Measurements from ENCODE around the gene ITGB5. TPM values are rescaled to one million over a fixed set of nuclear protein-coding genes. Genes with fewer than 3 reads are reported as not detected.

Gene ITGB5
- total RNA-seq, 6 experiments from 2014 or later: 61.3 to 125 (median 98.4) TPM

DNA sequence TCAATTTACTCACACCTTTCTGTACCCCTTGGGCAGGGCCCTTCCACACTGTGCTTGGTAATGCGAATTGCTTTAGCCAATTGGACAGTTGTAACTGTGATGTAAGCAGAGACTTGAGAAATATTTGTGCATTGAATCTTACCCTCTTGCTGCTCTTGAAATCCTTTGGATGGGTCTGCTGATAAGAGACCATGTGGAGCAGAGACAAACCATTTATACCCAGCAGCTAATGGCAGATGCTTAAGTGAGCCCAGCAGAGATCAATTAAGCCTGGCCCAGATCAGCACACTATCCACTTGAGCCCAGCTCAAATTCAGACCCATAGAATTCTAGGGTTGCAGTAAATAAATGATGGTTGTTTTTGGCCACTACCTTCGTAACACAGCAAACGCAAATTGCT lies 28.1 kb upstream of the ITGB5 start:
- intact Hi-C loops (cut with DNase I): no loop called here
- H3K4me1 ChIP-seq: peaks cover 0 to 7% (median 0%) of the 10 kb centered on the region in 4 donors
- ATAC-seq: no peak
- H3K9me3 ChIP-seq: no peaks in the 10 kb centered on the region
- H3K27ac ChIP-seq: no peak overlapping the region
- no peak for DNase-seq
- H3K27me3 ChIP-seq: no peaks in the 10 kb centered on the region
- H3K36me3 ChIP-seq: no peaks in the 10 kb centered on the region
- no peak overlapping the region for H3K4me3 ChIP-seq
- TF ChIP-seq POLR2A (IDR thresholded peaks at IDR 0.05) (no peak), CTCF (IDR thresholded peaks at IDR 0.05) (no peak)
- WGBS (ENCODE audit: insufficient coverage, low coverage, low lambda C conversion rate, missing lambda C conversion rate): 100% methylated on average over 2 of the region's 3 CpGs

- no peaks in the 10 kb centered on the region for H3K9me3 ChIP-seq
- H3K27ac ChIP-seq: no peak overlapping the region
- WGBS (ENCODE audit: insufficient coverage, low coverage, low lambda C conversion rate, missing lambda C conversion rate): 67% methylated on average over 9 of the region's 9 CpGs
- H3K36me3 ChIP-seq: no peaks in the 10 kb centered on the region
- no peaks in the 10 kb centered on the region for H3K4me1 ChIP-seq
- DNase-seq (no peak), ATAC-seq (no peak)
- H3K4me3 ChIP-seq: no peak overlapping the region
- intact Hi-C loops (cut with DNase I): no loop called here
- no peak for TF ChIP-seq POLR2A (IDR thresholded peaks at IDR 0.05)
- no peak for TF ChIP-seq CTCF (IDR thresholded peaks at IDR 0.05)
- H3K27me3 ChIP-seq: no peaks in the 10 kb centered on the region
Observed at GRCh38 chr3:124907957-124908356, 20.8 kb upstream of the ITGB5 start.

DNA sequence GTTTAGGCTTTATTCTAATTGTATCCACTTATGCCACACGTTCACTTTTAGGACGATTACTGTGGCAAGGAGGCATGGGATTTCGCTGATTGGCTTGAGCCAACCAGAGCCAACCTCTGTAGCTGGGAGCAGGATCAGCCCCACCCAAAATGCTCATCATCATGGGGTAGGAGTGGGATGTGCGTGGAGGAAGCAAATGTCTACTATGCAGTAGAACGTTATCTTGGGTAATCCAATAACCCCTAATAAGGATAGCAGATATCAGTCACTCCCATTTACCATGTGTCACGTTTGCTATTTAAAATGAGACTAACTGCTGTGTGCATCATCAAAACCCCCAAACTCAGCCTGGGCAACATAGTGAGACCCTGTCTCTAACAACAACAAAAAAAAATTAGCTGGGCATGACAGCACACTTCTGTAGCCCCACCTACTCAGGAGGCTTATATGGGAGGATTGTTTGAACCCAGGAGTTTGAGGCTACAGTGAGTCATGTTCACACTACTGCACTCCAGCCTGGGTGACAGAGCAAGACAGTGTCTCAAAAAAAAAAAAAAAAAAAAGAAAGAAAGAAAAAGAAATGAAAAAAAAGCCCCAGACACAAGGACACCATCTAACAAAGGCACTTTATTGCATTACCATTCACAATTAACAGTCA lies 17.8 kb upstream of the ITGB5 start:
- no peak overlapping the region for H3K27ac ChIP-seq
- peaks cover 0 to 6% (median 0%) of the 10 kb centered on the region in 4 donors for H3K4me1 ChIP-seq
- ATAC-seq (no peak), DNase-seq (no peak)
- intact Hi-C loops (cut with DNase I): loop anchor here in 1 of 2 donors (5.0 kb wide), 1 partner anchor 118 kb away; no protein-coding TSS in a partner anchor
- no peaks in the 10 kb centered on the region for H3K27me3 ChIP-seq
- no peaks in the 10 kb centered on the region for H3K36me3 ChIP-seq
- WGBS (ENCODE audit: insufficient coverage, low coverage, low lambda C conversion rate, missing lambda C conversion rate): 70% methylated on average over 5 of the region's 6 CpGs
- TF ChIP-seq POLR2A (IDR thresholded peaks at IDR 0.05) (no peak), CTCF (IDR thresholded peaks at IDR 0.05) (no peak)
- H3K9me3 ChIP-seq: no peaks in the 10 kb centered on the region
- no peak overlapping the region for H3K4me3 ChIP-seq

DNA sequence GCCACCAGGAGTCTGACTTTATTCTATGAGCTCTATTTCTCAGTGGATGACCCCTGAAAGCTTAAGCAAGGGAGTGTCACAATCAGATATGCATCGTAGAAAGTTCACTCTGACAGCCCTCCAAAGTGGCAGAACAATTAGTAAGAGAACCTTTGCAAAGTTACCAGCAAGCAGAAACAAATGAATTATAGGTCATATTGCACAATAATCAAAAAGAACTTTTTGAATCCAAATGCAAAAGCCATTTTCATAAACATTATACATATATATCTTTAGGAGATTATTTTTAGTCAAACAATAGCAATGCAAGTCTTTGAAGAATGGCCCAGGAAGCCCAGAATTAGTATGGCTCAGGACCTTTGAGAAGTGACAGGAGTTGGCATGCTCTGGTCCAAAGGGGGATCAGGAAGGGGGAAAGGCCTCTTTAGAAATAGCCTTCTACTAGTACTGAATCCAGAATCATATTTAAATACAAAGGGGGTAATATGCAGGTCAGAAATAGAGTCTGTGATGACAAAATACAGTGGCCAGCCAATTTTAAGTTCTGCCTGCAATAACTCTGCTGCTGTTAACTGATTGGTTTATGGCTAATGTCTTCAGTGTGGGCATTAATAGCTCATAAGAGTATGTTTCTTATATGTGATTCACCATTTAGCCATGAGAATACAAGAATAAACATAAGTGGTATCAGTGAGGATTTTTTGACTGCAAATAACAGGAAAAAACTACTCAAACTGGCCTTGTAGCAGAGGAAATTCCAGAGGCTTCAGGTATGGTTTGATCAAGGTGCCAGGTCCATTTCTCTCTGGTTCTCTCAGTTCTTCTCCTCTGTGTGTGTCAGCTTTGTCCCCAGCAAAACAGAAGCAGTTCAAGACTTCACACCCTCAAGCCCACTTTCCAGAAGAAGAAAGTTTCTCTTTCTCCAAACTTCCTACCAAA lies 17.0 kb upstream of the ITGB5 start:
- no peak overlapping the region for H3K27ac ChIP-seq
- no peak for DNase-seq
- H3K4me1 ChIP-seq: peaks cover 0 to 10% (median 0%) of the 10 kb centered on the region in 4 donors
- H3K36me3 ChIP-seq: no peaks in the 10 kb centered on the region
- no peak overlapping the region for H3K4me3 ChIP-seq
- WGBS (ENCODE audit: insufficient coverage, low coverage, low lambda C conversion rate, missing lambda C conversion rate): 57% methylated on average over 1 of the region's 1 CpG
- intact Hi-C loops (cut with DNase I): loop anchor here in 1 of 2 donors (5.0 kb wide), 1 partner anchor 117 kb away; no protein-coding TSS in a partner anchor
- no peaks in the 10 kb centered on the region for H3K9me3 ChIP-seq
- TF ChIP-seq CTCF (IDR thresholded peaks at IDR 0.05): no peak
- TF ChIP-seq POLR2A (IDR thresholded peaks at IDR 0.05): no peak
- H3K27me3 ChIP-seq: no peaks in the 10 kb centered on the region
- no peak for ATAC-seq

Data from right lobe of liver (tissue), 6 donors.